DOHH2 (cell line): ENCODE measurements around the gene FSD1.

Experiments
- H3F3A ChIP-seq: fragments of 200-600 bp; sonication (generic), shearing (Covaris generic); 2 replicates; pipeline ENCODE4 v1.6.0; 2016; ENCODE audit warnings: antibody characterized with exemption, mild to moderate bottlenecking; ENCODE audit not compliant: control insufficient read depth, insufficient read depth
- H3K27ac ChIP-seq: fragments of 200-600 bp; sonication (generic); 2 replicates; pipeline ENCODE4 v1.5.1; 2014; ENCODE audit warnings: low read depth, mild to moderate bottlenecking, low read length, moderate library complexity
- H3K27me3 ChIP-seq: fragments of 200-600 bp; sonication (generic); 2 replicates; pipeline ENCODE4 v1.6.1; 2014; ENCODE audit warnings: mild to moderate bottlenecking, low read length, mixed read lengths; ENCODE audit not compliant: control insufficient read depth
- H3K36me3 ChIP-seq: fragments of 200-600 bp; sonication (generic); 2 replicates; pipeline ENCODE4 v1.6.1; 2014; ENCODE audit warnings: mild to moderate bottlenecking, low read length, moderate library complexity, mixed read lengths; ENCODE audit not compliant: control insufficient read depth
- H3K4me1 ChIP-seq: fragments of 200-600 bp; sonication (generic); 2 replicates; pipeline ENCODE4 v1.6.1; 2014; ENCODE audit warnings: mild to moderate bottlenecking, low read length, mixed read lengths; ENCODE audit not compliant: control insufficient read depth
- H3K4me2 ChIP-seq: fragments of 200-600 bp; sonication (generic); 2 replicates; pipeline ENCODE4 v1.6.0; 2014; ENCODE audit warnings: mild to moderate bottlenecking, low read length, moderate library complexity
- H3K4me3 ChIP-seq: fragments of 200-600 bp; sonication (generic); 2 replicates; pipeline ENCODE4 v1.5.1; 2014; ENCODE audit warnings: mild to moderate bottlenecking, low read length, mixed read lengths
- H3K79me2 ChIP-seq: fragments of 200-600 bp; sonication (generic); 2 replicates; pipeline ENCODE4 v1.6.1; 2014; ENCODE audit warnings: mild to moderate bottlenecking, low read length, mixed read lengths; ENCODE audit not compliant: control insufficient read depth
- H3K9me2 ChIP-seq: fragments of 200-600 bp; sonication (generic); replicated peaks from 2 replicates; pipeline ENCODE4 v1.6.1; 2014; ENCODE audit warnings: mild to moderate bottlenecking, low read length, mixed read lengths; ENCODE audit not compliant: control insufficient read depth
- H3K9me3 ChIP-seq: fragments of 200-600 bp; sonication (generic); 2 replicates; pipeline ENCODE4 v1.6.1; 2014; ENCODE audit warnings: antibody characterized with exemption, low read length, mixed read lengths; ENCODE audit not compliant: control insufficient read depth, insufficient read depth
- H4K20me1 ChIP-seq: fragments of 200-600 bp; sonication (generic); 2 replicates; pipeline ENCODE4 v1.6.0; 2014; ENCODE audit warnings: low read depth, mild to moderate bottlenecking, antibody characterized with exemption, low read length, moderate library complexity; ENCODE audit not compliant: control insufficient read depth, insufficient read depth
- CTCF ChIP-seq: fragments of 200-600 bp; sonication (generic); IDR thresholded peaks from one replicate; pipeline ENCODE4 v1.5.1; 2014; ENCODE audit warnings: antibody characterized with exemption, mild to moderate bottlenecking, low read depth, low read length; ENCODE audit not compliant: poor library complexity, severe bottlenecking
- EZH2phosphoT487 ChIP-seq: fragments of 200-600 bp; sonication (generic); IDR thresholded peaks from 2 replicates; pipeline ENCODE4 v1.6.1; 2017; ENCODE audit warnings: borderline replicate concordance, mild to moderate bottlenecking, antibody characterized with exemption, low read length, moderate library complexity, mixed read lengths

FSD1 gene

GRCh38 chr19:4357921-4358326, 53.5 kb downstream of the FSD1 start:
- Histone ChIP-seq H3K9me2 (no peaks in the 10 kb centered on the region), H4K20me1 (no peaks in the 10 kb centered on the region), H3K27me3 (no peaks in the 10 kb centered on the region), H3K9me3 (no peaks in the 10 kb centered on the region), H3K4me2 (no peak overlapping the region), H3K27ac (no peak overlapping the region), H3K4me1 (no peaks in the 10 kb centered on the region), H3K79me2 (no peaks in the 10 kb centered on the region), H3K36me3 (peaks cover 36% of the 10 kb centered on the region), H3K4me3 (no peak overlapping the region), H3F3A (no peaks in the 10 kb centered on the region)
- TF ChIP-seq CTCF, result no peak
- no peak for TF ChIP-seq EZH2phosphoT487

- TF ChIP-seq EZH2phosphoT487, result no peak
- TF ChIP-seq CTCF, result no peak
- H3K4me1 ChIP-seq, result no peaks in the 10 kb centered on the region
- peaks cover 46% of the 10 kb centered on the region for H3K36me3 ChIP-seq
Observed at GRCh38 chr19:4358709-4359626, 54.6 kb downstream of the FSD1 start.

GRCh38 chr19:4359627-4360000, 55.2 kb downstream of the FSD1 start:
- H3K36me3 ChIP-seq, result peaks cover 49% of the 10 kb centered on the region

More at GRCh38 chr19:4358709-4359626, 54.6 kb downstream of the FSD1 start:
- no peaks in the 10 kb centered on the region for H3K9me2 ChIP-seq
- H3K27me3 ChIP-seq, result no peaks in the 10 kb centered on the region
- H3K79me2 ChIP-seq, result no peaks in the 10 kb centered on the region
- H3F3A ChIP-seq, result no peaks in the 10 kb centered on the region
- H3K27ac ChIP-seq, result no peak overlapping the region
- H3K4me2 ChIP-seq, result no peak overlapping the region
- no peak overlapping the region for H3K4me3 ChIP-seq
- H4K20me1 ChIP-seq, result no peaks in the 10 kb centered on the region
- H3K9me3 ChIP-seq, result no peaks in the 10 kb centered on the region

More at GRCh38 chr19:4359627-4360000, 55.2 kb downstream of the FSD1 start:
- TF ChIP-seq CTCF, result no peak
- TF ChIP-seq EZH2phosphoT487, result no peak
- H3F3A ChIP-seq, result no peaks in the 10 kb centered on the region
- H3K4me2 ChIP-seq, result no peak overlapping the region
- H3K9me2 ChIP-seq, result no peaks in the 10 kb centered on the region
- no peaks in the 10 kb centered on the region for H3K27me3 ChIP-seq
- no peak overlapping the region for H3K4me3 ChIP-seq
- no peaks in the 10 kb centered on the region for H3K4me1 ChIP-seq
- H3K79me2 ChIP-seq, result no peaks in the 10 kb centered on the region
- no peaks in the 10 kb centered on the region for H3K9me3 ChIP-seq
- no peak overlapping the region for H3K27ac ChIP-seq
- no peaks in the 10 kb centered on the region for H4K20me1 ChIP-seq
